ENCODE measurements around the gene TSKU. TPM values are rescaled to one million over a fixed set of nuclear protein-coding genes. Genes with fewer than 3 reads are reported as not detected.

The TSKU gene
- total RNA-seq, 1 experiment from 2014 or later, result 40.6 TPM

GRCh38 chr11:76807206-76807875 lies 24.2 kb downstream of the TSKU start:
- Mint-ChIP-seq H3K27me3 (ENCODE audit: insufficient read depth, unreplicated experiment) (no peaks in the 10 kb centered on the region), H3K4me1 (ENCODE audit: low read depth, unreplicated experiment) (peaks cover under 1% of the 10 kb centered on the region), H3K9me3 (ENCODE audit: unreplicated experiment) (no peaks in the 10 kb centered on the region), H3K36me3 (ENCODE audit: insufficient read depth, unreplicated experiment) (no peaks in the 10 kb centered on the region), H3K27ac (ENCODE audit: unreplicated experiment) (no peak overlapping the region), H3K4me3 (ENCODE audit: unreplicated experiment) (no peak overlapping the region)
- no TSS peak for BruUV-seq (replicated peaks)
- Histone ChIP-seq H3K4me1 (peaks cover 8% of the 10 kb centered on the region), H3K27me3 (replicated peaks; ENCODE audit: control insufficient read depth, insufficient read depth, low read length) (no peaks in the 10 kb centered on the region), H3K4me3 (ENCODE audit: low read depth, low read length) (no peak overlapping the region), H3K9me3 (no peaks in the 10 kb centered on the region), H3K36me3 (ENCODE audit: control insufficient read depth, insufficient read depth, low read length) (no peaks in the 10 kb centered on the region)
- DNase-seq, result peak; percentile 85 to 86
- POLR2A ChIA-PET, result no interaction called here
- CTCF ChIA-PET, result interaction anchor here (3.7 kb wide), 1 partner anchor 112 kb away, joined by 29 read pairs; no protein-coding TSS in a partner anchor
- intact Hi-C loops (cut with micrococcal nuclease; ENCODE audit: unreplicated experiment), result loop anchor here (1.0 to 2.0 kb wide), 3 partner anchors 31 to 111 kb away; no protein-coding TSS in a partner anchor
- peak; percentile 86 to 87 for TF ChIP-seq CTCF (IDR thresholded peaks at IDR 0.05; ENCODE audit: insufficient read depth in 1 of 2, low read depth in 1 of 2, low read length in 1 of 2, severe bottlenecking in 1 of 2, unreplicated experiment in 1 of 2)

GRCh38 chr11:76808171-76808570 lies 25.0 kb downstream of the TSKU start:
- intact Hi-C loops (cut with micrococcal nuclease; ENCODE audit: unreplicated experiment), result no loop called here
- CTCF ChIA-PET, result interaction anchor here (3.7 kb wide), 1 partner anchor 111 kb away, joined by 29 read pairs; no protein-coding TSS in a partner anchor
- H3K9me3 Mint-ChIP-seq (ENCODE audit: unreplicated experiment), result no peaks in the 10 kb centered on the region
- Histone ChIP-seq H3K27me3 (replicated peaks; ENCODE audit: control insufficient read depth, insufficient read depth, low read length) (no peaks in the 10 kb centered on the region), H3K4me1 (peaks cover 5% of the 10 kb centered on the region; the same call in 1 of the 2 replicates), H3K36me3 (ENCODE audit: control insufficient read depth, insufficient read depth, low read length) (no peaks in the 10 kb centered on the region), H3K4me3 (ENCODE audit: low read depth, low read length) (no peak overlapping the region), H3K9me3 (no peaks in the 10 kb centered on the region)
- H3K27ac Mint-ChIP-seq (ENCODE audit: unreplicated experiment), result no peak overlapping the region
- H3K4me3 Mint-ChIP-seq (ENCODE audit: unreplicated experiment), result no peak overlapping the region
- POLR2A ChIA-PET, result no interaction called here
- BruUV-seq (replicated peaks), result no TSS peak
- H3K36me3 Mint-ChIP-seq (ENCODE audit: insufficient read depth, unreplicated experiment), result no peaks in the 10 kb centered on the region
- H3K27me3 Mint-ChIP-seq (ENCODE audit: insufficient read depth, unreplicated experiment), result no peaks in the 10 kb centered on the region
- no peak for TF ChIP-seq CTCF (IDR thresholded peaks at IDR 0.05; ENCODE audit: insufficient read depth in 1 of 2, low read depth in 1 of 2, low read length in 1 of 2, severe bottlenecking in 1 of 2, unreplicated experiment in 1 of 2)
- H3K4me1 Mint-ChIP-seq (ENCODE audit: low read depth, unreplicated experiment), result no peaks in the 10 kb centered on the region
- peak in 1 of 2 experiments; percentile 21 for DNase-seq

- no TSS peak for BruUV-seq (replicated peaks)
- POLR2A ChIA-PET, result no interaction called here
- intact Hi-C loops (cut with micrococcal nuclease; ENCODE audit: unreplicated experiment), result no loop called here
- Histone ChIP-seq H3K36me3 (ENCODE audit: control insufficient read depth, insufficient read depth, low read length) (no peaks in the 10 kb centered on the region), H3K4me1 (peaks cover 5% of the 10 kb centered on the region; the same call in 1 of the 2 replicates), H3K27me3 (replicated peaks; ENCODE audit: control insufficient read depth, insufficient read depth, low read length) (no peaks in the 10 kb centered on the region), H3K4me3 (ENCODE audit: low read depth, low read length) (no peak overlapping the region), H3K9me3 (peaks cover 7% of the 10 kb centered on the region)
- Mint-ChIP-seq H3K4me1 (ENCODE audit: low read depth, unreplicated experiment) (no peaks in the 10 kb centered on the region), H3K9me3 (ENCODE audit: unreplicated experiment) (peaks cover 6% of the 10 kb centered on the region), H3K36me3 (ENCODE audit: insufficient read depth, unreplicated experiment) (no peaks in the 10 kb centered on the region), H3K4me3 (ENCODE audit: unreplicated experiment) (no peak overlapping the region), H3K27ac (ENCODE audit: unreplicated experiment) (no peak overlapping the region), H3K27me3 (ENCODE audit: insufficient read depth, unreplicated experiment) (no peaks in the 10 kb centered on the region)
- TF ChIP-seq CTCF (IDR thresholded peaks at IDR 0.05; ENCODE audit: insufficient read depth in 1 of 2, low read depth in 1 of 2, low read length in 1 of 2, severe bottlenecking in 1 of 2, unreplicated experiment in 1 of 2), result no peak
- peak in 1 of 2 experiments; percentile 30 for DNase-seq
- CTCF ChIA-PET, result interaction anchor here (0.6 to 3.7 kb wide), 3 partner anchors 75 to 629 kb away, joined by 3 to 29 read pairs (median 4); no protein-coding TSS in a partner anchor
Observed at GRCh38 chr11:76808996-76809395, 25.8 kb downstream of the TSKU start.

Data from Caco-2 (cell line).